ENCODE data around the gene LCNL1. TPM values are rescaled to one million over a fixed set of nuclear protein-coding genes. Genes with fewer than 3 reads are reported as not detected.
A peak's percentile ranks its signal among the peaks of the same experiment; 100 is the strongest.

LCNL1 gene
- total and polyA plus RNA-seq, 5 donors from 2014 or later, result not detected

DNA sequence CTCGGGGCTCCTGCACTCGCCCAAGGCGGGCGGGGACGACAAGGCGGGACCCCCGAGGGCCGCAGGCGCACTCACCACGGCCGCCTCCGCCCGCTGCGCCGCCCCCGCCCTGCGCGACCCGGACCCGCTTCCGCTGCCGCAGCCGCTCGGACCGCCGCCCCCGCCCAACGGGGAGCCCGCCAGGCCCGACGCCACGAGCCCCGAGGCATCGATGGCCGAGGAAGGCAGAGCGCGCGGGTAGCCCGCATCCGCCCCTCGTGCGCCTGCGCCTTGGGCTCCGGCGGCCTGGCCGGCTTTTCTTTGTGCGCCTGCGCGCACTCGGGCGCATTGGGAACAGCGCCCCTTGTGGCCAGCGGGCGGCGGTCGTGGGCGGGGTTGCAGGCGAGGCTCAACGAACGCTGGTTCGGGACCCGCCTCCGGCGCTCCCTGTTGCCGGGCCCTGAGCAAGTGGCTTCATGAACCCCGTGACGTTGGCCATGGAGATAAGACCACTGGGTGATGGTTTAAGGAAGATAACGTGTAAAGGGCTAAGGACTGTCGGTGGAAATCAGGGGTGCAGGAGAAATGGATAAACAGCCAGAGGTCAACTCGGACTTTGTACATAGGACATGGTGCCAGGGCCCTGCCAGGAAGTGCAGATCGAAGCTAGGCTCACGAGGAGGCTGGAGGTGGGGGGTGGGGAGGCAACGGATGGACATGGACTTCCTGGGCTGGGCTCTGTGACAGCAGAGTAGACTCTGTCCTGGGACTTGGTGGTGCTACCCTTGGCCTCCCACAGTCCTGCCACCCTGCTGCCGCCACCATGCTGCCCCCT lies 38.1 kb upstream of the LCNL1 start, which contains the start of the genes C8G and FBXW5:
Gene C8G (plus strand): TSS at position 725 of the 814 bp plus-strand sequence. CDS start 78 bp downstream, at position 803.
Gene FBXW5 (minus strand): TSS at position 220 of the 814 bp plus-strand sequence. CDS start 655 bp downstream, outside the sequence.
- Mint-ChIP-seq H3K9me3 (no peaks in the 10 kb centered on the region), H3K4me3 (peak within 1 kb of the TSS; percentile 84 to 93 (median 86)), H3K27ac (peak within 1 kb of the TSS in 2 of 3 donors; percentile 75 to 90), H3K27me3 (peaks cover 5% of the 10 kb centered on the region), H3K36me3 (no peaks in the 10 kb centered on the region), H3K4me1 (peaks cover 0 to 19% (median 3%) of the 10 kb centered on the region in 4 donors)
- H3K27ac ChIP-seq (ENCODE audit: insufficient read depth, low read length, poor library complexity, severe bottlenecking), result peak within 1 kb of the TSS; percentile 55
- peaks cover 31% of the 10 kb centered on the region for H3K4me1 ChIP-seq (ENCODE audit: control insufficient read depth, insufficient read depth, low read length, poor library complexity, severe bottlenecking)
- peaks cover 29% of the 10 kb centered on the region for H3K36me3 ChIP-seq (ENCODE audit: control insufficient read depth, insufficient read depth, low read length)
- H3K27me3 ChIP-seq (ENCODE audit: control insufficient read depth, insufficient read depth, low read length), result no peaks in the 10 kb centered on the region
- no peak within 1 kb of the TSS for H3K4me3 ChIP-seq (ENCODE audit: low read depth, low read length)
- DNase-seq (peak; percentile 89 to 95 (median 95)), ATAC-seq (ENCODE audit: low read depth in 2 of 2) (peak; percentile 81 to 82)
- no peaks in the 10 kb centered on the region for H3K9me3 ChIP-seq (ENCODE audit: control insufficient read depth in 2 of 2, low read length in 2 of 2)

DNA sequence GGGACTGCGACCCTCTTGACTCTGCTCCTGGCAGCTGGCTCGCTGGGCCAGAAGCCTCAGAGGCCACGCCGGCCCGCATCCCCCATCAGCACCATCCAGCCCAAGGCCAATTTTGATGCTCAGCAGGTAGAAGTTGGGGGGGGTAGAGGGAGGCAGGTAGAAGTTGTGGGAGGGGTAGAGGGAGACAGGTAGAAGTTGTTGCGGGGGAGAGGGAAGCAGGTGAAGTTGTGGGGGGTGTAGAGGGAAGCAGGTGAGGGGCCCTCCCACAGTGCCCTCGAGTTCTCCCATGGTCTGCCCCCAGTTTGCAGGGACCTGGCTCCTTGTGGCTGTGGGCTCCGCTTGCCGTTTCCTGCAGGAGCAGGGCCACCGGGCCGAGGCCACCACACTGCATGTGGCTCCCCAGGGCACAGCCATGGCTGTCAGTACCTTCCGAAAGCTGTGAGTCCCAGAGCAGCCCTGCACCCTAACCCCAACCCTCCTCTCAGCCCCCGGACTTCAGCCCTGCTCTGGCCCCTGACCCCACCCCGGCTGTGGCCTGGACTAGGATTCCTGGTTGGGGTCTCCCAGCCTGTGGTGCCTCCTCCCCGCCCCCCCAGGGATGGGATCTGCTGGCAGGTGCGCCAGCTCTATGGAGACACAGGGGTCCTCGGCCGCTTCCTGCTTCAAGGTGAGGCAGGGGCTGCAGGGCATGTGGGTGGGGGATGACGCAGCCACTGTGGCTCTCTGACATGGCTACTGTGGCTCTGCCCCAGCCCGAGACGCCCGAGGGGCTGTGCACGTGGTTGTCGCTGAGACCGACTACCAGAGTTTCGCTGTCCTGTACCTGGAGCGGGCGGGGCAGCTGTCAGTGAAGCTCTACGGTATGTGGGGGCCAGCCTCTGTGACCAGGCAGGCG lies 37.2 kb upstream of the LCNL1 start:
- H3K27ac Mint-ChIP-seq, result peak overlapping the region in 1 of 3 donors; percentile 90
- peaks cover 5% of the 10 kb centered on the region for H3K27me3 Mint-ChIP-seq
- Histone ChIP-seq H3K4me3 (ENCODE audit: low read depth, low read length) (no peak overlapping the region), H3K27ac (ENCODE audit: insufficient read depth, low read length, poor library complexity, severe bottlenecking) (no peak overlapping the region), H3K4me1 (ENCODE audit: control insufficient read depth, insufficient read depth, low read length, poor library complexity, severe bottlenecking) (peaks cover 37% of the 10 kb centered on the region), H3K36me3 (ENCODE audit: control insufficient read depth, insufficient read depth, low read length) (peaks cover 22% of the 10 kb centered on the region), H3K9me3 (ENCODE audit: control insufficient read depth in 2 of 2, low read length in 2 of 2) (no peaks in the 10 kb centered on the region), H3K27me3 (ENCODE audit: control insufficient read depth, insufficient read depth, low read length) (no peaks in the 10 kb centered on the region)
- H3K4me1 Mint-ChIP-seq, result peaks cover 0 to 21% (median 3%) of the 10 kb centered on the region in 4 donors
- no peak for DNase-seq
- ATAC-seq (ENCODE audit: low read depth in 2 of 2), result no peak
- H3K9me3 Mint-ChIP-seq, result no peaks in the 10 kb centered on the region
- H3K4me3 Mint-ChIP-seq, result peak overlapping the region in 1 of 4 donors; percentile 81
- H3K36me3 Mint-ChIP-seq, result no peaks in the 10 kb centered on the region

GRCh38 chr9:136946228-136947027 lies 36.4 kb upstream of the LCNL1 start:
- ATAC-seq (ENCODE audit: low read depth in 2 of 2) (no peak), DNase-seq (no peak)
- peaks cover 0 to 21% (median 3%) of the 10 kb centered on the region in 4 donors for H3K4me1 Mint-ChIP-seq
- no peaks in the 10 kb centered on the region for H3K36me3 Mint-ChIP-seq
- H3K27me3 Mint-ChIP-seq, result peaks cover 5% of the 10 kb centered on the region
- H3K27me3 ChIP-seq (ENCODE audit: control insufficient read depth, insufficient read depth, low read length), result no peaks in the 10 kb centered on the region
- H3K36me3 ChIP-seq (ENCODE audit: control insufficient read depth, insufficient read depth, low read length), result peaks cover 14% of the 10 kb centered on the region
- no peaks in the 10 kb centered on the region for H3K9me3 Mint-ChIP-seq
- no peak overlapping the region for H3K27ac Mint-ChIP-seq
- H3K4me3 Mint-ChIP-seq, result peak overlapping the region in 2 of 4 donors; percentile 16 to 43
- H3K27ac ChIP-seq (ENCODE audit: insufficient read depth, low read length, poor library complexity, severe bottlenecking), result no peak overlapping the region
- no peak overlapping the region for H3K4me3 ChIP-seq (ENCODE audit: low read depth, low read length)
- no peaks in the 10 kb centered on the region for H3K9me3 ChIP-seq (ENCODE audit: control insufficient read depth in 2 of 2, low read length in 2 of 2)
- peaks cover 38% of the 10 kb centered on the region for H3K4me1 ChIP-seq (ENCODE audit: control insufficient read depth, insufficient read depth, low read length, poor library complexity, severe bottlenecking)

DNA sequence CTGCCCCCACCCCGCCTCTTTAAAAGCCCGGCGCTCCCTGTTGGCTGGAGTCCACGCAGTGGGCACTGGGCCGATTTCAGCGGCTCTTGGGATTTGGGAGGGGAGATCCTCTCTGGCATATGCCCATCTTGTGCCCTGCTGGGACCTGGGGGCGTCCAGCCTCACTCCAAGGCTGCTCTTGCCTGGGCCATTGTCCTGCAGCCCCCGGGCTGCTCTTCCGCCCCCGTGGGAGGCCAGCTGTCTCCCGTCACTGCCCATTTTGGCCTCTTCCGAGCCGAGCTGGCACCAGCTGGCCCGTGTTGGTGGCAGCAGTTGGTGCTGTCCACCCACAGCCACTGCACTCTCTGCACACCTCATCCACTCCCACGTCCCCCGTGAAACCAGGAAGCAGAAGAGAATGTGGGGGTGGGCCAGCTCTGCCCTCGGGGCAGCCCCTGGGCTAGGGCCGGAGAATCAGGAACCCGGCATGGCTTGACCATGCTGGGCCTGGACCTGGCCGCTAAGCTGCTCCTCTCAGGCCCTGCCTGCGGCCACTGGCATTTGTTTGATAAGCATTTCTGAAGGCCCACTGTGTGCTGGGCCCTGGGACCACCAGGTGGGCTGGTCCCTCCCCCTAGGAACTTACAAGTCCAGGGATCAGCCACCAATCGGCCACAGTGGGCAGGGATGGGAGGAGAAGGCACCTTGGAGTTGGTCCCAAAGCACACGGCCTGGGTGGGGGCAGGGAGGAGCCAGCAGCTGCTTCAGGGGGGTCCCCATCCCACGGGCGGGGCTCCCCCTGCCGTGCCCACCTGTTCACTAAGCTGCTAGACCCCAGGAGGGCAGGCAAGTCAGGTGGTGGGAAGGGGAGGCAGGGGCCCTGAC lies 35.5 kb upstream of the LCNL1 start:
- ATAC-seq (ENCODE audit: low read depth in 2 of 2) (no peak), DNase-seq (no peak)
- Histone ChIP-seq H3K27me3 (ENCODE audit: control insufficient read depth, insufficient read depth, low read length) (no peaks in the 10 kb centered on the region), H3K4me3 (ENCODE audit: low read depth, low read length) (no peak overlapping the region), H3K9me3 (ENCODE audit: control insufficient read depth in 2 of 2, low read length in 2 of 2) (no peaks in the 10 kb centered on the region), H3K4me1 (ENCODE audit: control insufficient read depth, insufficient read depth, low read length, poor library complexity, severe bottlenecking) (peaks cover 37% of the 10 kb centered on the region), H3K27ac (ENCODE audit: insufficient read depth, low read length, poor library complexity, severe bottlenecking) (no peak overlapping the region), H3K36me3 (ENCODE audit: control insufficient read depth, insufficient read depth, low read length) (peaks cover 6% of the 10 kb centered on the region)
- Mint-ChIP-seq H3K27me3 (peaks cover 5% of the 10 kb centered on the region), H3K4me1 (peaks cover 0 to 21% (median 3%) of the 10 kb centered on the region in 4 donors), H3K4me3 (peak overlapping the region in 2 of 4 donors; percentile 36 to 38), H3K27ac (no peak overlapping the region), H3K9me3 (no peaks in the 10 kb centered on the region), H3K36me3 (no peaks in the 10 kb centered on the region)

DNA sequence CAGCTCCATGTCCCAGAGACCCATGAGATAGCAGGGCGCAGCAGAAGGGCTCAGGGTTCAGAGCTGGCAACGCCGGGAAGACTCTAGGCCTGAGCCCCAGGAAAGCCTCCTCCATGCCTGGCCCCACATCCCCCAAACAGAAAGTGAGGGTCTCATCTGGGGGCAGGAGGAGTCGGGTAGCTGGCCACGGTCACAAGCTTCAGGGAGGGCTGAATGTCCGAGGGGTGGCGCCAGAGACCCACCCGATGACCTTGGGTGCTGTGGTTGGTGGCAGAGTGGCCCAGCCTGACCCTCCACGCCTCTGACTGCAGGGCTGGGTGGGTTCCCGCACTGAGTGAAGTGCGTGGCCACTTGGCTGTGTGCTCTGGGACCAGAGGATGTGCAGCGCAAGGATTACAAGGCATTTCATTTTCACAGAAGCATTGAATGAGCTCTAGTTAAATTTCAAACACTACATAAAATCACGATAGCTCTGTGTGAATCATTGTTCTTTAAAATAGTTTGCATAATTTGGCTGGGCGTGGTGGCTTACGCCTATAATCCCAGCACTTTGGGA lies 34.8 kb upstream of the LCNL1 start:
- Histone ChIP-seq H3K9me3 (ENCODE audit: control insufficient read depth in 2 of 2, low read length in 2 of 2) (no peaks in the 10 kb centered on the region), H3K36me3 (ENCODE audit: control insufficient read depth, insufficient read depth, low read length) (no peaks in the 10 kb centered on the region), H3K27ac (ENCODE audit: insufficient read depth, low read length, poor library complexity, severe bottlenecking) (no peak overlapping the region), H3K4me3 (ENCODE audit: low read depth, low read length) (no peak overlapping the region), H3K27me3 (ENCODE audit: control insufficient read depth, insufficient read depth, low read length) (no peaks in the 10 kb centered on the region), H3K4me1 (ENCODE audit: control insufficient read depth, insufficient read depth, low read length, poor library complexity, severe bottlenecking) (peaks cover 30% of the 10 kb centered on the region)
- H3K36me3 Mint-ChIP-seq, result no peaks in the 10 kb centered on the region
- peaks cover 0 to 18% (median 3%) of the 10 kb centered on the region in 4 donors for H3K4me1 Mint-ChIP-seq
- H3K9me3 Mint-ChIP-seq, result no peaks in the 10 kb centered on the region
- ATAC-seq (ENCODE audit: low read depth in 2 of 2) (no peak), DNase-seq (no peak)
- H3K27me3 Mint-ChIP-seq, result peaks cover 5% of the 10 kb centered on the region
- peak overlapping the region; percentile 59 to 84 (median 72) for H3K4me3 Mint-ChIP-seq
- H3K27ac Mint-ChIP-seq, result peak overlapping the region in 2 of 3 donors; percentile 56 to 84

DNA sequence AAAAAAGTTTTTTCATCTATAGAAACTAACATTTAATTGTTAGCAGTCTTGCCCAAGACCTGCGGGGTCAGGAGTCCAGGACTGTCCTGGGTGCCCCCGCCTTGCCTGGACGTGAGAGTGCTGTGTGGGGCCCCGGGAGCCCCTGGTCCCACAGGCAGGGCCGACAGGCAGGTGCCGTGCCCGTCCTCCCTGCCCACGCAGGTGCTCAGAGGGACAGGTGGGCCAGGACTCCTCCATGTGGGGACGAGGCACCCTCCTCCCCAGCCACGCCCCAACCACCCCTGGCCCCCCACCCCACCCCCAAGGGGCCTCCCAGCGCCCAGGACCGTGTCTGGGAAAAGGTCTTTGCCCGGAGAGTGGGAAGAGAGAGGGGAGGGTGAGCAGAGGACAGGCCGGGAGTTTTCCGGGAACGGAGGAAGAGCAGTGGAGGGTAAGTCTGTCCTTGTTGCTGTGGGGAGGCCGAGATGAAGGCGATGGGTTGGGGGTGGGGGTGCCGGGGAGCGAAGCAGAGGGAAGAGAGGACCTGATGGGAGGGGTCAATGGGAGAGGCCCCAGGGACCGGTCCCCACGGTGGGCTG lies 33.5 kb upstream of the LCNL1 start:
- H3K9me3 Mint-ChIP-seq, result no peaks in the 10 kb centered on the region
- Histone ChIP-seq H3K4me3 (ENCODE audit: low read depth, low read length) (peak overlapping the region; percentile 55), H3K36me3 (ENCODE audit: control insufficient read depth, insufficient read depth, low read length) (no peaks in the 10 kb centered on the region), H3K27ac (ENCODE audit: insufficient read depth, low read length, poor library complexity, severe bottlenecking) (peak overlapping the region; percentile 76), H3K27me3 (ENCODE audit: control insufficient read depth, insufficient read depth, low read length) (no peaks in the 10 kb centered on the region), H3K4me1 (ENCODE audit: control insufficient read depth, insufficient read depth, low read length, poor library complexity, severe bottlenecking) (peaks cover 20% of the 10 kb centered on the region), H3K9me3 (ENCODE audit: control insufficient read depth in 2 of 2, low read length in 2 of 2) (no peaks in the 10 kb centered on the region)
- no peaks in the 10 kb centered on the region for H3K36me3 Mint-ChIP-seq
- no peak for DNase-seq
- peaks cover 0 to 14% (median 3%) of the 10 kb centered on the region in 4 donors for H3K4me1 Mint-ChIP-seq
- H3K27ac Mint-ChIP-seq, result peak overlapping the region; percentile 52 to 91 (median 58)
- H3K4me3 Mint-ChIP-seq, result peak overlapping the region; percentile 84 to 87 (median 85)
- H3K27me3 Mint-ChIP-seq, result peaks cover 5% of the 10 kb centered on the region
- ATAC-seq (ENCODE audit: low read depth in 2 of 2), result no peak
